Measurements from ENCODE around the gene TMEM50B.
"Not testable (repeated sequence)": the region's sequence is repeated elsewhere in the genome, so short reads cannot be mapped to it uniquely, and the experiment has no call there.

Gene TMEM50B

GRCh38 chr21:33479679-33480480, at the start of gene TMEM50B:
TMEM50B (minus strand) TSS chr21:33479974; CDS start chr21:33468885, 11,089 bp downstream.
- peak; percentile 96 for DNase-seq

GRCh38 chr21:33522953-33523349, 43.2 kb upstream of the TMEM50B start:
- DNase-seq: no peak

- DNase-seq: no peak
Measured at GRCh38 chr21:33522297-33522952, 42.7 kb upstream of the TMEM50B start.

GRCh38 chr21:33518899-33519298, 39.1 kb upstream of the TMEM50B start:
- no peak for DNase-seq

- no peak for DNase-seq
Measured at GRCh38 chr21:33514229-33514628, 34.5 kb upstream of the TMEM50B start.

GRCh38 chr21:33512481-33512880, 32.7 kb upstream of the TMEM50B start:
- DNase-seq: no peak

- DNase-seq: no peak
Measured at GRCh38 chr21:33511639-33512038, 31.9 kb upstream of the TMEM50B start.

GRCh38 chr21:33510826-33511225, 31.1 kb upstream of the TMEM50B start:
- DNase-seq: no peak

- not testable (repeated sequence) for DNase-seq
Measured at GRCh38 chr21:33507003-33507402, 27.2 kb upstream of the TMEM50B start.

GRCh38 chr21:33505833-33506232, 26.1 kb upstream of the TMEM50B start:
- DNase-seq: no peak

GRCh38 chr21:33496345-33496744, 16.6 kb upstream of the TMEM50B start:
- no peak for DNase-seq

- DNase-seq: no peak
Measured at GRCh38 chr21:33495743-33496142, 16.0 kb upstream of the TMEM50B start.

GRCh38 chr21:33493756-33494155, 14.0 kb upstream of the TMEM50B start:
- no peak for DNase-seq

- DNase-seq: no peak
Measured at GRCh38 chr21:33492571-33492970, 12.8 kb upstream of the TMEM50B start.

GRCh38 chr21:33491373-33492102, 11.8 kb upstream of the TMEM50B start, which contains the start of gene DNAJC28:
DNAJC28 (minus strand) TSS chr21:33491716; CDS start chr21:33489393, 2,323 bp downstream.
- peak; percentile 91 for DNase-seq

- no peak for DNase-seq
Measured at GRCh38 chr21:33490991-33491372, 11.2 kb upstream of the TMEM50B start.

GRCh38 chr21:33488936-33489335, 9.2 kb upstream of the TMEM50B start:
- DNase-seq: no peak

- no peak for DNase-seq
Measured at GRCh38 chr21:33487996-33488395, 8.2 kb upstream of the TMEM50B start.

- no peak for DNase-seq
Measured at GRCh38 chr21:33481314-33481943, 1.7 kb upstream of the TMEM50B start.

GRCh38 chr21:33480481-33481103, 818 bp upstream of the TMEM50B start:
- no peak for DNase-seq

GRCh38 chr21:33478935-33479678, 667 bp downstream of the TMEM50B start:
- DNase-seq: peak; percentile 37

- no peak for DNase-seq
Measured at GRCh38 chr21:33478182-33478581, 1.6 kb downstream of the TMEM50B start.

Data from activated CD4-positive, alpha-beta T cell treated with anti-CD3 and anti-CD28 coated beads, Interleukin-2, amount 50 U/mL, for 1 hour (primary cell).